Measurements from ENCODE around the gene ALPG. TPM values are rescaled to one million over a fixed set of nuclear protein-coding genes. Genes with fewer than 3 reads are reported as not detected.

The ALPG gene
- total RNA-seq, 4 donors from 2014 or later = not detected

DNA sequence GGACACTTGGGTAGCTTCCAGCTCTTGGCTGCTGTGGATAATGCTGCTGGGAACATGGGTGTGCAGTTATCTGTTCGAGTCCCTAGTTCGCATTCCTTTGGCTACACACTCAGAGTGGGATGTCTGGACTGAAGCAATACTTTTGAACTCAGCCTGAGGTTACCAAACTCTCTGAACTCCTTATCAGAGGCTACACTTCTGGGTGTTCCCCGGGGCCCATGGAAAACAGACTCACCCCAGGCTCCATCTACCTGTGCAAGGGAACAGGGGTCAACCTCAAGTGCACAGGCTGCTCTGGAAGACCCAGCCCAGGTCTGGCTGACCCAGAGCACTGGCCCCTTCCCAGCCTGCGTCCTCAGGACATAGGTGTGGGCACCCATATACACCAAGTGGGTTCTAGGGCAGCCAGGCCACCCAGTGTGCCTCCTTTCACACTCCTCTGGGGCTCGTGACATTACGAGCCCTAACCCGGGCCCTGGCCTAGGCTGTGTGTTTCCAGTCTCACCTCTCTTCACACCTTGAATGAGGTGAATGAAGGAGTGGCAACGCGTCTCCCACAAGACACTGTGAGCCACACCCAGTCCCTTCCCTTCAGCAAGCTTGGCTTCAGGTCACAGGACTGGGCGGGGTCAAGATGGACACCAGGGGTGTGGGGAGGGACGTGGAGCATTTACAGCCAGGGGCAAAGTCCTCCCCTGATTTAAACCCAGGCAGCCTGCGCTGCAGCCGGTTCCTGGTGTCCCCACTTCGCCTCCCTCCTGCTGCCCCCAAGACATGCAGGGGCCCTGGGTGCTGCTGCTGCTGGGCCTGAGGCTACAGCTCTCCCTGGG, 49.0 kb downstream of the ALPG start, which contains the start of gene ALPI:
Gene ALPI, plus strand, starts transcription at position 728 of the 830 bp plus-strand sequence. Its CDS starts 47 bp downstream, at position 775.
- no peaks in the 10 kb centered on the region for H3K9me3 ChIP-seq
- H3K27me3 ChIP-seq = no peaks in the 10 kb centered on the region
- H3K36me3 ChIP-seq = no peaks in the 10 kb centered on the region
- H3K27ac ChIP-seq = peak within 1 kb of the TSS in 3 of 4 donors; percentile 53 to 94 (median 84)
- H3K4me3 ChIP-seq = peak within 1 kb of the TSS in 3 of 4 donors; percentile 14 to 55 (median 54)
- H3K4me1 ChIP-seq = no peaks in the 10 kb centered on the region
- peak; percentile 89 to 94 for TF ChIP-seq POLR2A (IDR thresholded peaks at IDR 0.05)
- TF ChIP-seq, protein P1, sequence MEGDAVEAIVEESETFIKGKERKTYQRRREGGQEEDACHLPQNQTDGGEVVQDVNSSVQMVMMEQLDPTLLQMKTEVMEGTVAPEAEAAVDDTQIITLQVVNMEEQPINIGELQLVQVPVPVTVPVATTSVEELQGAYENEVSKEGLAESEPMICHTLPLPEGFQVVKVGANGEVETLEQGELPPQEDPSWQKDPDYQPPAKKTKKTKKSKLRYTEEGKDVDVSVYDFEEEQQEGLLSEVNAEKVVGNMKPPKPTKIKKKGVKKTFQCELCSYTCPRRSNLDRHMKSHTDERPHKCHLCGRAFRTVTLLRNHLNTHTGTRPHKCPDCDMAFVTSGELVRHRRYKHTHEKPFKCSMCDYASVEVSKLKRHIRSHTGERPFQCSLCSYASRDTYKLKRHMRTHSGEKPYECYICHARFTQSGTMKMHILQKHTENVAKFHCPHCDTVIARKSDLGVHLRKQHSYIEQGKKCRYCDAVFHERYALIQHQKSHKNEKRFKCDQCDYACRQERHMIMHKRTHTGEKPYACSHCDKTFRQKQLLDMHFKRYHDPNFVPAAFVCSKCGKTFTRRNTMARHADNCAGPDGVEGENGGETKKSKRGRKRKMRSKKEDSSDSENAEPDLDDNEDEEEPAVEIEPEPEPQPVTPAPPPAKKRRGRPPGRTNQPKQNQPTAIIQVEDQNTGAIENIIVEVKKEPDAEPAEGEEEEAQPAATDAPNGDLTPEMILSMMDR (IDR thresholded peaks at IDR 0.05) = no peak
- DNase-seq = peak in 2 of 3 donors; percentile 91 to 92

DNA sequence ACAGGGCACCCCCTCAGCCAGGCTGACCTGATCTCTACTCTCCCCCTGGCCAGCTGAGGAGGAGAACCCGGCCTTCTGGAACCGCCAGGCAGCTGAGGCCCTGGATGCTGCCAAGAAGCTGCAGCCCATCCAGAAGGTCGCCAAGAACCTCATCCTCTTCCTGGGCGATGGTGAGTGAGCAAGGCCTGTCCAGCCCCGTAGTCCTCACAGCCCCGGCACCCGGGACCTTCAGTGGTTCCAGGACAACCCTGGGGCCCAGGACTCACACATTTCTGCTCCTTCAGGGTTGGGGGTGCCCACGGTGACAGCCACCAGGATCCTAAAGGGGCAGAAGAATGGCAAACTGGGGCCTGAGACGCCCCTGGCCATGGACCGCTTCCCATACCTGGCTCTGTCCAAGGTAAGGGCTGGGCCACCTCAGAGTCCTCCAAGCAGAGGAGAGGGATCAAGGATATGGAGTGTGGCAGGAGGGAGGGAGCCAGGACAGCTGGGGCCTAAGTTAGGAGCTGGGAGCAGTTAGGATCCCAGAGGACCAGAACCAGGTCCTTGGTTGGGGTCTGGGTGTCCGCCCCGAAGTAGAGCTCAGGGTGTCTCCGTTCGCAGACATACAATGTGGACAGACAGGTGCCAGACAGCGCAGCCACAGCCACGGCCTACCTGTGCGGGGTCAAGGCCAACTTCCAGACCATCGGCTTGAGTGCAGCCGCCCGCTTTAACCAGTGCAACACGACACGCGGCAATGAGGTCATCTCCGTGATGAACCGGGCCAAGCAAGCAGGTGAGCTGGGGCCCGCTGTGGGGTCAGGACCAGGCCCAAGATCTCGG, 49.9 kb downstream of the ALPG start:
- H3K27me3 ChIP-seq = no peaks in the 10 kb centered on the region
- H3K4me1 ChIP-seq = no peaks in the 10 kb centered on the region
- H3K4me3 ChIP-seq = peak overlapping the region in 3 of 4 donors; percentile 14 to 55 (median 54)
- TF ChIP-seq, protein P1 (IDR thresholded peaks at IDR 0.05) = no peak
- no peak for TF ChIP-seq POLR2A (IDR thresholded peaks at IDR 0.05)
- peak in 2 of 3 donors; percentile 42 to 44 for DNase-seq
- peak overlapping the region in 3 of 4 donors; percentile 45 to 94 (median 84) for H3K27ac ChIP-seq
- H3K36me3 ChIP-seq = no peaks in the 10 kb centered on the region
- H3K9me3 ChIP-seq = no peaks in the 10 kb centered on the region

DNA sequence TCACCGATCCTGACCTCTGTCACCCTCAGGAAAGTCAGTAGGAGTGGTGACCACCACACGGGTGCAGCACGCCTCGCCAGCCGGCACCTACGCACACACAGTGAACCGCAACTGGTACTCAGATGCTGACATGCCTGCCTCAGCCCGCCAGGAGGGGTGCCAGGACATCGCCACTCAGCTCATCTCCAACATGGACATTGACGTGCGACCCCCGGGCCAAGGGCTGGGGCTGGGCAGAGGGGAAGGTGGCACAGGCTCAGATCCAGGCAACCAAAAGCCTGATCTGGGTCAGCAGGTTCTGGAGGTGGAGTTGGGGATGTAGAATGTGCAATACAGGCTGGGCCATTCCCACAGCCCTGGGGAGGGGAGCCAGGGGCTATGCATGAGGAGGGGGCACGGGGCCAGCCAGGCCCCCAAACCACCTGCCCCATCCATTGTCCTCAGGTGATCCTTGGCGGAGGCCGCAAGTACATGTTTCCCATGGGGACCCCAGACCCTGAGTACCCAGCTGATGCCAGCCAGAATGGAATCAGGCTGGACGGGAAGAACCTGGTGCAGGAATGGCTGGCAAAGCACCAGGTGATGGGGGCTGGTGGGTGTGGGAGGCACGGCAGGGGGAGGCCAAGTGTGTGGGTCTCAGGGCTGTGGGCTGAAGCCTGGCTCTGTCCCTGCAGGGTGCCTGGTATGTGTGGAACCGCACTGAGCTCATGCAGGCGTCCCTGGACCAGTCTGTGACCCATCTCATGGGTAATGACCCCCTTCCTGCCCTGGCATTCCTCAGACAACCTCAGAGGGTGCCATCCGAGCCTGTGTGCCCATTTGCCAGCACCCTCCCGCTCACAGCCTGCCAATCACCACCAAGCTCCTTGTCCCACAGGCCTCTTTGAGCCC, 50.7 kb downstream of the ALPG start:
- Histone ChIP-seq H3K9me3 (no peaks in the 10 kb centered on the region), H3K4me3 (peak overlapping the region in 3 of 4 donors; percentile 14 to 55 (median 54)), H3K27ac (peak overlapping the region in 1 of 4 donors; percentile 94), H3K27me3 (no peaks in the 10 kb centered on the region), H3K36me3 (no peaks in the 10 kb centered on the region), H3K4me1 (no peaks in the 10 kb centered on the region)
- TF ChIP-seq POLR2A (IDR thresholded peaks at IDR 0.05) = no peak
- TF ChIP-seq, protein P1 (IDR thresholded peaks at IDR 0.05) = no peak
- peak in 1 of 3 donors; percentile 40 for DNase-seq

DNA sequence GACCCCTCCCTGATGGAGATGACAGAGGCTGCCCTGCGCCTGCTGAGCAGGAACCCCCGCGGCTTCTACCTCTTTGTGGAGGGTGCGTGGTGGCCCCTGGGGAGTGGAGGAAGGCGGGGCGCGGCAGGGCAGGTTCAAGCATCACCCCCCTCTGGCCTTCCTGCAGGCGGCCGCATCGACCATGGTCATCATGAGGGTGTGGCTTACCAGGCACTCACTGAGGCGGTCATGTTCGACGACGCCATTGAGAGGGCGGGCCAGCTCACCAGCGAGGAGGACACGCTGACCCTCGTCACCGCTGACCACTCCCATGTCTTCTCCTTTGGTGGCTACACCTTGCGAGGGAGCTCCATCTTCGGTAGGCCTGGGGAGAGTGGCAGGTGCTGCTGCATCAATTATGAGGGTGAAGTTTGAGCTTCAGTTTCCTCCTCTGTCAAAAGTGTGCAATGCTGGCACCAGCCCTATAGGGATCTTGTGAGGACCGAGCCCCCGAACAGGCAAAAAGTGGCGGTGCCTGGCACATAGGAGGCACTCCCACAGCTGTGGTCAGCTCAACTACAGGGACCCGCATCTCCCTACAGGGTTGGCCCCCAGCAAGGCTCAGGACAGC, 51.5 kb downstream of the ALPG start:
- no peak for TF ChIP-seq POLR2A (IDR thresholded peaks at IDR 0.05)
- TF ChIP-seq, protein P1 (IDR thresholded peaks at IDR 0.05) = no peak
- Histone ChIP-seq H3K27ac (no peak overlapping the region), H3K4me3 (peak overlapping the region in 1 of 4 donors; percentile 54), H3K36me3 (no peaks in the 10 kb centered on the region), H3K4me1 (no peaks in the 10 kb centered on the region), H3K9me3 (no peaks in the 10 kb centered on the region), H3K27me3 (no peaks in the 10 kb centered on the region)
- peak in 1 of 3 donors; percentile 48 for DNase-seq
